ENCODE data around the gene FLAD1.
"Not testable (repeated sequence)": the region's sequence is repeated elsewhere in the genome, so short reads cannot be mapped to it uniquely, and the experiment has no call there.

FLAD1 gene

GRCh38 chr1:154992721-154993571 lies 9.8 kb downstream of the FLAD1 start:
- DNase-seq, result no peak

- no peak for DNase-seq
Observed at GRCh38 chr1:154993572-154994268, 10.6 kb downstream of the FLAD1 start, which contains the start of gene LENEP. Gene LENEP, plus strand, starts transcription at chr1:154993586. Its CDS starts 22 bp downstream, at chr1:154993608.

GRCh38 chr1:154994269-154994587 lies 11.1 kb downstream of the FLAD1 start:
- no peak for DNase-seq

GRCh38 chr1:154994591-154994990 lies 11.4 kb downstream of the FLAD1 start:
- no peak for DNase-seq

- not testable (repeated sequence) for DNase-seq
Observed at GRCh38 chr1:154995301-154995983, 12.3 kb downstream of the FLAD1 start.

GRCh38 chr1:154996966-154997701 lies 14.0 kb downstream of the FLAD1 start:
- DNase-seq, result no peak

GRCh38 chr1:154998201-154998780 lies 15.1 kb downstream of the FLAD1 start:
- no peak for DNase-seq

GRCh38 chr1:154998818-154999570 lies 15.8 kb downstream of the FLAD1 start:
- peak; percentile 77 for DNase-seq

- DNase-seq, result peak; percentile 51
Observed at GRCh38 chr1:154999571-155000410, 16.6 kb downstream of the FLAD1 start.

GRCh38 chr1:155000411-155000725 lies 17.2 kb downstream of the FLAD1 start:
- no peak for DNase-seq

- peak; percentile 82 for DNase-seq
Observed at GRCh38 chr1:155000726-155001424, 17.7 kb downstream of the FLAD1 start.

- no peak for DNase-seq
Observed at GRCh38 chr1:155001425-155001674, 18.2 kb downstream of the FLAD1 start.

GRCh38 chr1:155001675-155002463 lies 18.7 kb downstream of the FLAD1 start:
- DNase-seq, result peak; percentile 98

GRCh38 chr1:155002464-155003226 lies 19.5 kb downstream of the FLAD1 start, which contains the start of gene ZBTB7B:
Gene ZBTB7B, plus strand, starts transcription at chr1:155002802. Its CDS starts 11,859 bp downstream, at chr1:155014661.
- no peak for DNase-seq

GRCh38 chr1:155003227-155003765 lies 20.2 kb downstream of the FLAD1 start:
- no peak for DNase-seq

- DNase-seq, result no peak
Observed at GRCh38 chr1:155003766-155004351, 20.7 kb downstream of the FLAD1 start.

- no peak for DNase-seq
Observed at GRCh38 chr1:155004352-155005075, 21.4 kb downstream of the FLAD1 start.

All from CD4-positive, alpha-beta T cell treated with Interleukin-21 for 1 hour (primary cell).